ENCODE data around the gene EPG5. TPM values are rescaled to one million over a fixed set of nuclear protein-coding genes. Genes with fewer than 3 reads are reported as not detected.

EPG5 gene
- total RNA-seq, 6 donors from 2014 or later: 28.6 to 109 (median 39.6) TPM

DNA sequence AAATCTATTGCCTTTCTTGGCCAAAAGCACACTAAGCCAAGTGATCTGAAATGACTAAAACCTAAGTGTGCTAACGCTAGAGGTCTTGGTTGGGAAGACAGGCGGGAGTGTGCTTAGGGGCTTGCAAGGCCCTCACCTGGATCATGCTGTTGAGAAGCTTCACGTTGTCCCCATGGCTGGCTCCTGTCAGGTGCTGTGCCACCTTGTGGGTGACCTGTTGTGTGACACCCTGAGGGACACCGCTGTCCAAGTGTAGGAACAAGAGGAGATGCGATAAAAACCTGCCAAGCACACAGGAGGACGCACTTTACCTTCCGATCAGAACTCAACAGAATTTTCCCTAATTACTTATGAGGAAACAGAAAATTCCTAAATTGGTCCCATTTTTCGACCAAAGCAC is 50.8 kb downstream of the EPG5 start:
- Histone ChIP-seq H3K27ac (no peak overlapping the region), H3K27me3 (no peaks in the 10 kb centered on the region), H3K4me1 (peaks cover 3 to 13% (median 8%) of the 10 kb centered on the region in 4 donors), H3K9me3 (no peaks in the 10 kb centered on the region), H3K36me3 (peaks cover 33 to 88% (median 61%) of the 10 kb centered on the region in 4 donors), H3K4me3 (no peak overlapping the region)
- 94 to 95% methylated on average over 8 of the region's 8 CpGs for WGBS, 2 donors
- ATAC-seq (ENCODE audit: low FRiP score in 2 of 2) (no peak), DNase-seq (no peak)
- TF ChIP-seq, protein P1, sequence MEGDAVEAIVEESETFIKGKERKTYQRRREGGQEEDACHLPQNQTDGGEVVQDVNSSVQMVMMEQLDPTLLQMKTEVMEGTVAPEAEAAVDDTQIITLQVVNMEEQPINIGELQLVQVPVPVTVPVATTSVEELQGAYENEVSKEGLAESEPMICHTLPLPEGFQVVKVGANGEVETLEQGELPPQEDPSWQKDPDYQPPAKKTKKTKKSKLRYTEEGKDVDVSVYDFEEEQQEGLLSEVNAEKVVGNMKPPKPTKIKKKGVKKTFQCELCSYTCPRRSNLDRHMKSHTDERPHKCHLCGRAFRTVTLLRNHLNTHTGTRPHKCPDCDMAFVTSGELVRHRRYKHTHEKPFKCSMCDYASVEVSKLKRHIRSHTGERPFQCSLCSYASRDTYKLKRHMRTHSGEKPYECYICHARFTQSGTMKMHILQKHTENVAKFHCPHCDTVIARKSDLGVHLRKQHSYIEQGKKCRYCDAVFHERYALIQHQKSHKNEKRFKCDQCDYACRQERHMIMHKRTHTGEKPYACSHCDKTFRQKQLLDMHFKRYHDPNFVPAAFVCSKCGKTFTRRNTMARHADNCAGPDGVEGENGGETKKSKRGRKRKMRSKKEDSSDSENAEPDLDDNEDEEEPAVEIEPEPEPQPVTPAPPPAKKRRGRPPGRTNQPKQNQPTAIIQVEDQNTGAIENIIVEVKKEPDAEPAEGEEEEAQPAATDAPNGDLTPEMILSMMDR (IDR thresholded peaks at IDR 0.05): no peak
- TF ChIP-seq POLR2AphosphoS5 (IDR thresholded peaks at IDR 0.05) (no peak), EP300 (IDR thresholded peaks at IDR 0.05) (no peak), POLR2A (IDR thresholded peaks at IDR 0.05) (no peak)

DNA sequence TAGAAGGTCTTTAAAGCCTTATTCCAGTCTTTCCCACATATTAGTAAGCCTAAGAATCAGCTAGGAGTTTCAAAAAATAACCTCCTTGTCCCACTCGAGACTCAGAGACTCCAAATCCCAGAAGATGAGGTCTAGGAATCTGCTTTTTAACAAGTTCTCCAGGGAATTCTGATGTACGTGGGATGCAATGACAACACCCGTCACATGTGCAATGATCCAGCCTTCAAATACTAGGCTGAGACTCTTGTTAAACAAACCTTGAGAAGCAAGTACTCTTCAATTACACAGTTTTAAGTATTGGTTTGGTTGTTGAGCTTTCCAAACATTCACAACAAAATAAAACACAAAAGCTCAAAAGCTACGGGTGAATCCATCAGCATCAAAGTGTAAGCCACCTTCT is 53.9 kb downstream of the EPG5 start:
- 84 to 90% methylated on average over 4 of the region's 4 CpGs for WGBS, 2 donors
- Histone ChIP-seq H3K4me1 (no peaks in the 10 kb centered on the region), H3K9me3 (no peaks in the 10 kb centered on the region), H3K27me3 (no peaks in the 10 kb centered on the region), H3K36me3 (peaks cover 39 to 100% (median 80%) of the 10 kb centered on the region in 4 donors), H3K4me3 (no peak overlapping the region), H3K27ac (no peak overlapping the region)
- TF ChIP-seq, protein P1 (IDR thresholded peaks at IDR 0.05): no peak
- TF ChIP-seq EP300 (IDR thresholded peaks at IDR 0.05): no peak
- no peak for TF ChIP-seq POLR2AphosphoS5 (IDR thresholded peaks at IDR 0.05)
- TF ChIP-seq POLR2A (IDR thresholded peaks at IDR 0.05): no peak
- ATAC-seq (ENCODE audit: low FRiP score in 2 of 2) (no peak), DNase-seq (no peak)

DNA sequence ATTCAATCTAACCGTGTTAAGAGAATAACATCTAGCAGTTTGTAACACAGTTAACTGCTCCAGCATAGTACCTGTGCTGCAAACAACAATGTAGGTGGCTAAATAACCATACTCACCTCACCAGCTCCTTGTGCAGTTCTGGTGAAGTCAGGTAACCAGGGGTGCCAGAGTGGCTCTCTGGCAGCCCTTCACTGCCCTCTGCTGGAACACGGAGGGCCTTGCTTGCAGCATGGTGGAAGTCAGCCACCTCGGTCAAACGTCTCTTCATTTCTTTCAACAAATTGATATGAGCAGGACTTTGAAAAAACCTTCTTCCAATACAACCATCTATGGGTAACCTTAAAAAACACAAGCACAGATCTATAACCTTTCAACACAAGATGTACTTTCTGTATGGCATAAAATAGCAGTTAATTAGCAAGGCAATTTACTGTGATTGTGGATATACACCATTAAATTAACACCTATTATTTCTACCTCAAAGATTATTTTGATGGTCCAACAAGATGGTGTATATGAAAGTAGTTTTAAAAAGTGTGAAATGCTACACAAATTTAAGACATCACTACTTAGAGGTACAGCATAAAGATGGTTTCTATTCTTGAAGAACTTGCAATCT is 56.6 kb downstream of the EPG5 start:
- Histone ChIP-seq H3K4me1 (no peaks in the 10 kb centered on the region), H3K4me3 (no peak overlapping the region), H3K27ac (no peak overlapping the region), H3K27me3 (no peaks in the 10 kb centered on the region), H3K36me3 (peaks cover 32 to 97% (median 79%) of the 10 kb centered on the region in 4 donors), H3K9me3 (no peaks in the 10 kb centered on the region)
- TF ChIP-seq, protein P1 (IDR thresholded peaks at IDR 0.05): peak in 4 of 6 experiments; percentile 31 to 68 (median 48)
- TF ChIP-seq POLR2AphosphoS5 (IDR thresholded peaks at IDR 0.05): no peak
- ATAC-seq (ENCODE audit: low FRiP score in 2 of 2) (peak in 1 of 2 donors; percentile 58), DNase-seq (peak in 1 of 2 donors; percentile 43)
- 57 to 70% methylated on average over 3 to 4 of the region's 4 CpGs for WGBS, 2 donors

DNA sequence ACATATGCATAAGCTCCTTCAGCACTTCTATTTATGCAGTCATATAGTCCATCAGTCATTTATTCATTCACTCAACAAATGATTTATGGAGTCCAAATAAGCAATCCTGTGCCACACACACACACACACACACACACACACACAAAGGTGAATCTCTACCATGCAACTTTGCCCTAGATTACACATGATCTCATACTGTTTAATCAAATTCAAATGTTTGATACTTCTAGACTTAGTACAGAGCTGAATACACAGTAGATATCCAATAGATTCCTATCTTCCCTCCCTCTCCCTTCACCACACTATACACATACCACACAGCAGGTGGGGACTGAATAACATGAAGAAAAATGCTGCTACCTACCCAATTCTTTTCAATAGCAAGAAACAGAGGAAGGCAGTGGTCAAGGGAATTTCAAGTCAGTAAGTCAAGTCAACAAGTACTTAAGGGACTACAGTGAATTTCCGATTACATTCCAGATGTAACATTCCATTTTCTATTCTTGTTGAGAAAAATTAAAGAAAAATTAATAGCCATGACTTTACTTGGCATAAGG is 65.4 kb downstream of the EPG5 start:
- Histone ChIP-seq H3K9me3 (no peaks in the 10 kb centered on the region), H3K36me3 (peaks cover 24 to 95% (median 60%) of the 10 kb centered on the region in 4 donors), H3K27me3 (no peaks in the 10 kb centered on the region), H3K27ac (no peak overlapping the region), H3K4me3 (no peak overlapping the region), H3K4me1 (no peaks in the 10 kb centered on the region)
- 96 to 97% methylated on average over 1 of the region's 1 CpG for WGBS, 2 donors
- DNase-seq: no peak
- TF ChIP-seq POLR2A (IDR thresholded peaks at IDR 0.05): no peak
- TF ChIP-seq, protein P1 (IDR thresholded peaks at IDR 0.05): no peak
- ATAC-seq (ENCODE audit: low FRiP score in 2 of 2): no peak

DNA sequence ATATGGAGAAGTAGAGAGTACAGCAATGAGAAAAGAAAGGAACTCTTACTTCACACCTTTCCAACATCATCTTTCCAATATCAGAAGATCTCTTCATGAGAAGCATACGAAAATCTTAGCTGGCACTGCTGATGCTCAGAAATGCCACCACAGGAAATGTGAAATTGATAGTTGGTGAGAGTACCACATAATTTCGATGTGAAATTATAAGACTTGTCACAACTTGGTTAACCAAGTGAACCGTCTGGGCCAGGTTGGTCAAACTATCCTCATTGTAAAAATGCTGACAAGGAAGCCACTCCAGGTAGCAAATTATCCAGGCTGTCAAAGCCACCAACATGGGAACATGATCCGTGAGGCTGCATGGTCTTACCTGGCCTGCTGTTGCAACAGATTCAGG is 66.5 kb downstream of the EPG5 start:
- H3K9me3 ChIP-seq: no peaks in the 10 kb centered on the region
- H3K4me1 ChIP-seq: no peaks in the 10 kb centered on the region
- H3K36me3 ChIP-seq: peaks cover 24 to 94% (median 56%) of the 10 kb centered on the region in 4 donors
- H3K27ac ChIP-seq: no peak overlapping the region
- DNase-seq: no peak
- no peak for TF ChIP-seq EP300 (IDR thresholded peaks at IDR 0.05)
- no peak for TF ChIP-seq POLR2AphosphoS5 (IDR thresholded peaks at IDR 0.05)
- TF ChIP-seq, protein P1 (IDR thresholded peaks at IDR 0.05): no peak
- TF ChIP-seq POLR2A (IDR thresholded peaks at IDR 0.05): no peak
- H3K4me3 ChIP-seq: no peak overlapping the region
- ATAC-seq (ENCODE audit: low FRiP score in 2 of 2): no peak
- H3K27me3 ChIP-seq: no peaks in the 10 kb centered on the region
- WGBS, 2 donors: 81 to 90% methylated on average over 4 of the region's 4 CpGs

All from upper lobe of left lung (tissue), 6 donors.